Stimulated activated CD4-positive, alpha-beta T cell treated with anti-CD3 and anti-CD28 coated beads, Interleukin-1b, Interleukin-23, amount 100 ng/mL, for 1 hour (primary cell): Measurements from ENCODE around the gene ENPP7.

Source experiments
- DNase-seq, 2 donors: peaks; one replicate each; pipeline ENCODE4 v3.0.0-alpha.2; 2020; ENCODE audit warnings: low read depth in 2 of 2

ENPP7 gene

GRCh38 chr17:79732804-79733691 lies 2.3 kb downstream of the ENPP7 start:
- no peak for DNase-seq

- no peak for DNase-seq
These were observed 2.9 kb downstream of the ENPP7 start for GRCh38 chr17:79733692-79734070.

- DNase-seq: no peak
These were observed 4.4 kb downstream of the ENPP7 start for GRCh38 chr17:79735096-79735495.

GRCh38 chr17:79737046-79737921 lies 6.5 kb downstream of the ENPP7 start:
- no peak for DNase-seq

GRCh38 chr17:79737922-79738578 lies 7.3 kb downstream of the ENPP7 start:
- DNase-seq: no peak

GRCh38 chr17:79738643-79739042 lies 7.9 kb downstream of the ENPP7 start:
- DNase-seq: no peak

GRCh38 chr17:79739148-79740062 lies 8.7 kb downstream of the ENPP7 start:
- DNase-seq: no peak

GRCh38 chr17:79740413-79740812 lies 9.7 kb downstream of the ENPP7 start:
- DNase-seq: no peak

- no peak for DNase-seq
These were observed 10.6 kb downstream of the ENPP7 start for GRCh38 chr17:79741401-79741750.

- DNase-seq: peak; percentile 39 to 56
These were observed 11.2 kb downstream of the ENPP7 start for GRCh38 chr17:79741751-79742588.

GRCh38 chr17:79742589-79742918 lies 11.8 kb downstream of the ENPP7 start:
- DNase-seq: no peak

GRCh38 chr17:79742951-79743476 lies 12.3 kb downstream of the ENPP7 start:
- DNase-seq: no peak

GRCh38 chr17:79743614-79744013 lies 12.9 kb downstream of the ENPP7 start:
- DNase-seq: no peak

GRCh38 chr17:79745641-79746105 lies 14.9 kb downstream of the ENPP7 start:
- DNase-seq: no peak

- DNase-seq: no peak
These were observed 16.3 kb downstream of the ENPP7 start for GRCh38 chr17:79746889-79747507.

- DNase-seq: no peak
These were observed 17.0 kb downstream of the ENPP7 start for GRCh38 chr17:79747508-79748294.

GRCh38 chr17:79748295-79749099 lies 17.8 kb downstream of the ENPP7 start:
- DNase-seq: no peak
